Activated CD8-positive, alpha-beta memory T cell treated with anti-CD3 and anti-CD28 coated beads for 36 hours (primary cell): ENCODE data around the gene NDUFAF8. TPM values are rescaled to one million over a fixed set of nuclear protein-coding genes. Genes with fewer than 3 reads are reported as not detected.
"Not testable (repeated sequence)": the region's sequence is repeated elsewhere in the genome, so short reads cannot be mapped to it uniquely, and the experiment has no call there.

Source experiments
- CTCF ChIA-PET: fragments of 350-600 bp; sonication (Branson Sonifier 250); formaldehyde crosslinking; loops from one replicate; lab custom pipeline; 2021; ENCODE audit warnings: antibody characterized with exemption; lab: Charles Lee
- POLR2A ChIA-PET: fragments of 350-600 bp; sonication (Branson Sonifier 250); formaldehyde crosslinking; loops from one replicate; lab custom pipeline; 2021; ENCODE audit warnings: antibody characterized with exemption; lab: Charles Lee
- total RNA-seq, 2 experiments: library from RNA; stranded (reverse); gene quantifications; one replicate each; pipeline ENCODE4 v1.2.3, GENCODE V29; 2021

The NDUFAF8 gene
- total RNA-seq, 2 experiments from 2014 or later: 107 to 122 TPM

DNA sequence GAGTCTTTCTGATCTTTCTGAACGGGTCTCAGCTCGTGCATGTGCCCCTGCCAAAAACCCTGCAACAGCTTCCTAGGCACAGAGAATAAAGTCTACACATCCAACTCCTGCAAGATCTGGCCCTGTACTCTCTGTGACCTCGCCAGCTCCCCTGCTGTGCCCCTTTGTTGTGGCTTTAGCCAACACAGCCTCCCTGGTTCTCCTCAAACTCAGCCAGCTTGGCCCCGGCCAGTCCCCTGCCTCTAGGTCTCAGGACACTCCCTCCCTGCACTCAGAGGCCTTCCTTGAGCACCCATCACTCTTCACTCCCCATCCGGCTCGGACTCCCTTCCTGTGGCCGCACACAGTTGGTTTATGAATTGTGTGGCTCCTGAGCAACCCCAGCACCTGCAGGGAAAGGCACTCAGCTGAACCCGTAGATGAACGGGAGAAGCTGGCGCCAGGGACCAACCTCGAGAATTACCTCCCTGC, 17.7 kb upstream of the NDUFAF8 start:
- ChIA-PET POLR2A (no interaction called here), CTCF (no interaction called here)

GRCh38 chr17:81221842-81222619, 17.1 kb upstream of the NDUFAF8 start:
- ChIA-PET POLR2A (interaction anchor here (0.6 to 1.2 kb wide), 5 partner anchors 11 to 461 kb away, joined by 3 to 12 read pairs (median 3); partner anchors contain the start of genes ARL16, HGS, NDUFAF8 and TEPSIN), CTCF (interaction anchor here (0.8 to 1.5 kb wide), 2 partner anchors 120 to 343 kb away, joined by 3 to 4 read pairs; no protein-coding TSS in a partner anchor)

DNA sequence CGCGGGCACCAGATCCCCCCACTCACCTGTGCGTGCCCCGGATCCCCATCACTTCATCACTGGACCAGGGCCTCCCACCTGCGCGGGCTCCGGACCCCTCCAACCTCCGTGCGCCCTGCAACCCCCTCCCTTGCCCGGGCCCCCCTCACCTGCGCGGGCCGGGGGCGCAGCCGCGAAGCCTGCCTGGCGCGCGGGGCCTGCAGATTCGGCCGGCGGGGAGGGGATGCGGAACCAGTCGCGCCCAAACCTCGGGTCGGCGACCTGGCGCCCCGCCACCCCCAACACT, 16.6 kb upstream of the NDUFAF8 start:
- ChIA-PET CTCF (interaction anchor here (0.8 to 1.5 kb wide), 3 partner anchors 16 to 342 kb away, joined by 3 to 4 read pairs (median 3); no protein-coding TSS in a partner anchor), POLR2A (interaction anchor here (0.6 to 1.2 kb wide), 6 partner anchors 11 to 461 kb away, joined by 3 to 12 read pairs (median 3); partner anchors contain the start of genes ARL16, CHMP6, HGS and NDUFAF8)

- ChIA-PET POLR2A (interaction anchor here (0.6 to 1.2 kb wide), 6 partner anchors 10 to 460 kb away, joined by 3 to 12 read pairs (median 3); partner anchors contain the start of genes ARL16, CHMP6, HGS and NDUFAF8), CTCF (interaction anchor here (0.8 to 1.5 kb wide), 2 partner anchors 15 to 121 kb away, joined by 3 to 4 read pairs; no protein-coding TSS in a partner anchor)
These were observed 16.0 kb upstream of the NDUFAF8 start, which contains the start of gene CEP131 for GRCh38 chr17:81222906-81223761. Gene CEP131 (minus strand): TSS chr17:81222965. CDS start chr17:81220056, 2,909 bp downstream.

DNA sequence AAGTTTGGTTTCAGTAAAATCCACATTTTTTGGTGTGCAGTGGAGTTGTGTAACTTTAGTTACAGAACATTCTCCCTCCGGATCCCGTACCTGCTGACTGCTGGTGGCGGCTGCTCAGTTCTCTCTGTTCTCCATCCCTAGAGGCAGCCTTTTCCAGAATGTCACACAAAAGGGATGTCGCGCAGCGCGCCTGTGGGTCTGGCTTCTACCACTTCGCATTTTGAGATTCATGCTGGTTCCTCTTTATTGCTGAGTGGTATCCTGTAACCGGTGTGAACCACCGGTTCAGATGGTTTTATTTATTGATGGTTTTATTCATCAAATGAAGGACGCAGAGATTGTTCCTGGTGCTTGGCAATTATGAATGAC, 15.4 kb upstream of the NDUFAF8 start:
- ChIA-PET POLR2A (no interaction called here), CTCF (no interaction called here)

DNA sequence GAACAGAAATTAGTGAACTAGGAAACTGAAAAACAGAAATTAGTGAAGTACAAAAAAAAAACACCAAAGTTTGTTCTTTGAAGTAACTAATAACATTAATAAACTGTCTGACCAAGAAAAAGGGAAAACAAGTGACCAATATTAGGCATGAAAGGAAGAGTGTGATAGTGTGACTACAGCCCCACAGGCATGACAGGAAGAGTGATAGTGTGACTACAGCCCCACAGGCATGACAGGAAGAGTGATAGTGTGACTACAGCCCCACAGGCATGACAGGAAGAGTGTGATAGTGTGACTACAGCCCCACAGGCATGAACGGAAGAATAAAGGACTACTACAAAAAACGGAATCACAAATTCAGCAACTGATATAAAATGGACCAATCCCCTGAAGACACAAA, 11.5 kb upstream of the NDUFAF8 start:
- POLR2A ChIA-PET, CTCF ChIA-PET: not testable (repeated sequence)

DNA sequence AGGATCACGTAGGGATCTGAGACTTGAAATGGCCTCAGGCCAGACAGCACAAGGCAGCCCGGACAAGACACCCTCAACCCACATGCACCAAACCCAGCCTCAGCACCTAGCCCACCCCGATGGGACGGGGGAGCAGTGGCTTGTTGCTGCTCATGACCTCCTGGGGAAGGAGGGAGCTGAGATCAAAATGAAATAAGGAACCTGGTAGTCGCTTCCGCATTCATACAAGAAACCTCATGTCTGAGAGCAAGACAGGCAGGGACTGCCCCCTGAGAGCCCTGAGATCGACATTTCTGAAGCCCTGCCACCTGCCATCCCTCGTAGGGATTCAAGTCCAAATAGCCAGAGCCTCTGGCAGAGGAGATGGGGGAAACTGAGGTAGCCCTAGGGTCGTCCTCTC, 10.7 kb upstream of the NDUFAF8 start:
- POLR2A ChIA-PET: interaction anchor here (0.8 kb wide), 1 partner anchor 10 kb away, joined by 3 read pairs; the partner anchor contains the start of genes NDUFAF8 and TEPSIN

GRCh38 chr17:81228834-81229665, 10.1 kb upstream of the NDUFAF8 start:
- ChIA-PET POLR2A (interaction anchor here (0.8 kb wide), 1 partner anchor 10 kb away, joined by 3 read pairs; the partner anchor contains the start of genes NDUFAF8 and TEPSIN), CTCF (no interaction called here)

More for the DNA sequence above, 10.7 kb upstream of the NDUFAF8 start:
- CTCF ChIA-PET: no interaction called here

GRCh38 chr17:81229666-81229920, 9.5 kb upstream of the NDUFAF8 start:
- POLR2A ChIA-PET: no interaction called here

DNA sequence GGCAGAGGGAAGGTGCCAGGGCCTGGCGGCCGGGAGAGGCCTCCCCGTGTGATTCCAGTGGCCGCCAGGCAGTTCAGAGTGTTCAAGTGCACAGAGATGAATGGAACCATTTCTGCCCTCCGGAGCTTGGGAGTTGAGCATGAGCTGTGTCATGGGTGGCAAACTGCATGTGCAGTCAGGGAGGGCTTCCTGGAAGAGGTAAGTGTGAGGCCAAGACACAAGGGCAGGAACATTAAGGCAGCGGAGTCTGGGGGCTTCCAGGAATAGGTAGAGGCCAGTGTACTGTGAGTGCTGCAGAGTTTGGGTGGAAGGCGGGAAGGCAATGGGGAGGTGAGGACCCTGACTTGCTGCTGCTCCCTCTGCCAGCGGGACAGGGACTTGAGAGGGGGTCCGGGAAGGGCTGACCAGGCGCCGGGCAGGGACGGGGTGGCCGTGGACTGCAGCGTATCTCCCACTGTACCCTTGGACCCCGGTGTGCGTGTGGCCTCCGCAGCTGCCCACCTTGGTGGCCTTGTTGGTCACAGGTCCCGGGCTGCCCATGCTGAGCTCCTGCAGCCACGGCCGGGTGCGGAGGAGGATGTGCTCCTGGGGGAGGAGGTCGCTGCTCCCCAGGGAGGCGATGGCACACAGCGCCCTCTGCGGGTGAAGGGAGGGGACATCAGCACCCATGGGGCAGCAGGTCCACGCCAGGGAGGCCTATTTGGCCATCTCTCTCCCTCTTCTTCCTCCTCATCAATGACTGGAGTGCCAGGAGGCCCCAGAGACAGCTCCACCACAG, 8.9 kb upstream of the NDUFAF8 start:
- CTCF ChIA-PET: no interaction called here
- POLR2A ChIA-PET: no interaction called here

More at GRCh38 chr17:81229666-81229920, 9.5 kb upstream of the NDUFAF8 start:
- CTCF ChIA-PET: no interaction called here

GRCh38 chr17:81231121-81231645, 7.9 kb upstream of the NDUFAF8 start:
- ChIA-PET CTCF (no interaction called here), POLR2A (no interaction called here)

DNA sequence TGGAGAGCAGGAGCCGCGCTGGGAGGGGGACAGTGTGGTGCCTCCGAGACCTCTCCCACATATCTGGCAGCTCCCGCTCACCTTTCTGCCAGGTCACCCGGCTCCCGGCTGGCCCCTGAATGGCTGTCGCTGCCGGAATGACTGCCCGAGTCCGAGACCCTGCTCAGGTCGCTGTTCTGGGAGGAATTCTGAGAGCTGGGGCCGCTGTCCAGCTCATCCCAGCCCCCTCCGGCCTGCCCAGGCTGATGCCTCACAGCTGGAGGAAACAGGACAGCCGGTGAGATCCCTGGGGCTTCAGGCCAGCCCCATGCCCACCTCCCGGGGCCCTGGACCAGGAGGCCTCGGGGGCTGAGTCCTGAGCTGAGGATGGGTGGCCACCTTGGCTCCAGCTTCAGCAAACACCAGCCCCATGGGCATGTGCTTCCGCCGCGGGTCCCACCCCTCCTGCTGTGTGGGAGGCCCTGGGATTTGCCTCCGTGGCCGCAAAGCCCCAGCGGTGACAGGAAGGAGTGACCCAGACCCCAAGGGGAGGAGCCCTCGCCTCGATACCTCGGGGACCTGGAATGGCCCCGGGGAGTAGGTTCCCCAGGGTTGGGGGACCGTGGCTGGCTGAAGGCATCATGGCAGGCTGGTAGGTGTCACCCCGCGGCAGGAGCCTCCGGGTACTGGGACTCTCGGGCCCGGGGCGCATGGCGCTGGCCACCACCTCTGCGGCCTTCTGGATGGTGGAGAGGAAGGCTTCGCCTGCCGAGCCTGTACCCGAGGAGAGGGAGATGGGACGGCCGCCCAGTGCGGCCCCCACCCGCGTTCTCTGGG, 7.1 kb upstream of the NDUFAF8 start:
- CTCF ChIA-PET: interaction anchor here (1.2 kb wide), 1 partner anchor 252 kb away, joined by 4 read pairs; no protein-coding TSS in a partner anchor

DNA sequence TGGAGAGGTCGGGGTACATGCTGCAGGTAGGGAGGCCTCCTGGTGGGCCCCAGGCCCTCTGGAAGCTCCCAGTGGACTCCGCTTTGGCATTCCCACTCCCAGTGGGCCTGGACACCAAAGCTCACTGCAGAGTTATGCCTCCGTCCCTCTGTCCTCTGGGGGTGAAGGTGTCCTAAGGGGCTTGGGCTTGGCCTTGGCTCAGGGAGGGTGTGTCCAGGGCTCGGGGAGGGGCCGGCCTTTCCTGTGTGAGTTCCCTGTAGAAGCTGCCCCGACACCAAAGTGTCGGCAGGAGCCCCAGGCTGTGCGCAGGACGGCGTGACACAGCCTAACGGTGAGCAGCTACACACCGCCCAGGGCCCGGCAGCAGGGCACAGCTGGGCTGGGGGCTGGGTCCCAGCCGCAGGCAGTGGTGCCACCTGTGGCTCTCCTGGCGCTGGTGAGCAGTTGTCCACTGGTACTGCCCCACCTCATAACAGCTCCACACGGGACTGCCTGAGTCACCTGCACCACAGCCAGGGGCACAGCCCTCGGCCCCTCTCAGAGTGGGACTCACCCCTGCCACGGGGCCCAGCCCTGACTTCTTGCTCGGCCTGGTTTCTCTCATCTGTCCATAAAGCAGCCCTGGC, 6.4 kb upstream of the NDUFAF8 start:
- POLR2A ChIA-PET: interaction anchor here (0.5 to 1.1 kb wide), 2 partner anchors 10 to 127 kb away, joined by 3 to 4 read pairs; partner anchors contain the start of gene CEP131
- CTCF ChIA-PET: interaction anchor here (1.2 kb wide), 1 partner anchor 252 kb away, joined by 4 read pairs; no protein-coding TSS in a partner anchor

More for the DNA sequence above, 7.1 kb upstream of the NDUFAF8 start:
- POLR2A ChIA-PET: interaction anchor here (0.5 kb wide), 1 partner anchor 128 kb away, joined by 4 read pairs; no protein-coding TSS in a partner anchor

GRCh38 chr17:81233316-81233715, 5.8 kb upstream of the NDUFAF8 start:
- ChIA-PET CTCF (interaction anchor here (1.2 kb wide), 1 partner anchor 251 kb away, joined by 4 read pairs; no protein-coding TSS in a partner anchor), POLR2A (interaction anchor here (1.1 kb wide), 1 partner anchor 11 kb away, joined by 3 read pairs; the partner anchor contains the start of gene CEP131)

DNA sequence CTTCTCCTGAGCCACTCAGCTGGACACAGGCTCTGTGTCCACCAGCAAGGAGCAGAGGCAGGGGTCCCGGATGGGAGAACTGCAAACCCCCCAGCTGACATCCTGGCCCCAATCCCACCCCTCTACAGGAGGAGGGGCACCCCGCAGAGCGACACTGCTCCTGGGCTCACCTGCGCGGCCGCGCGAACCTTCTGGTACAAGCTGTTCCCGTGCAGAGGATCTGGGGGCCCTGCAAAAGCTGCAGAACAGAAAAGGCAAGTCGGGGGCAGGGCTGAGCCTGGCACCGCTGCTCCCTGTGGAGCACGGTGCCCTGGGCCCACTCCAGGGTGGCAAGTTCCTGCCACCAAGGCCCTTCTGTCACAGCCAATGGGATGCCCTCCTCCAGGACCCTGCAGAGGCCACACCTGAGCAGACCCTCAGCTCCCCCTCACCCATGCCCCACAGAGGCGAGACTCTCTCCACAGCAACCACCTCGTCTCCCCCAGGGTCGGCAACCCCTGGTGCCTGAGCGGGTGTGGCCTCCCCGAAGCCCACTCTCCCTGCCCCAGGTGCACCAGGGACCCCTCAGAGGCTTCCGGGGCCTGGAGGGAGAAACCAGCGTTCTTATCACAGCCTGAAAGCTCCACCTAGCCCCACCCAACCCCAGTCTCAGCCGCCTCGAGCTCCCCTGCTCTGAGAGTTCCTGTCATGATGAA, 5.2 kb upstream of the NDUFAF8 start:
- CTCF ChIA-PET: no interaction called here
- POLR2A ChIA-PET: interaction anchor here (1.1 kb wide), 1 partner anchor 11 kb away, joined by 3 read pairs; the partner anchor contains the start of gene CEP131

DNA sequence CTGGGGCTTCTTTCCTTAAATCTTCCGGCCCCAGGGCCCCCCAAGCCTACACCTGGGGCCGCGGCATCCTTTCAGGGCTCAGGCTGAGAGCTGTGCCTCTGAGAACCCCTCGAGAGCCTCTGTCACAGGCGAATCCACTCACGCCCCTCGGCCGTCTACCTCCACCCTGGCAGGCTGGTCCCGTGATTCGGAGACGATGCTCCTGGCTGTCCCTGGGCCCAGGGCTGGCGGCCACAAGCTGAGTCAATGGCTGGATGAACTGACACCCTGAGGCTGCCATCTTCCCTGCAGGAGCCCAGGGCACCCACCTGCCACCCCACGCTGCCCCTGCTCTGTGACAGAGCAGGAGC, 4.6 kb upstream of the NDUFAF8 start:
- ChIA-PET CTCF (no interaction called here), POLR2A (no interaction called here)
